Pancreas (tissue), 10 donors: ENCODE data around the gene LRMDA. TPM values are rescaled to one million over a fixed set of nuclear protein-coding genes. Genes with fewer than 3 reads are reported as not detected.

Experiments used
- ATAC-seq, 4 donors: fragments of 200-7000 bp; cut with Tn5 transposase; one replicate each; pipeline versions ENCODE4 v1.8.0 to v1.9.1; 2020; ENCODE audit warnings: mild to moderate bottlenecking in 4 of 4, moderate library complexity in 4 of 4
- DNase-seq, 6 donors: peaks; one replicate each; pipeline ENCODE4 v3.0.0-alpha.2; 2020
- FAIRE-seq: peaks from 2 replicates; lab custom pipeline; 2012; peaks lifted over from hg19 to GRCh38; lab: Jason Lieb, UNC
- H3K27ac ChIP-seq, 4 donors: fragments of 200-600 bp; sonication (generic); 1 replicate in 3 of 4; 2 replicates in 1 of 4; pipeline versions ENCODE4 v1.5.0 to v1.8.0; 2020
- H3K27me3 ChIP-seq, 4 donors: fragments of 200-600 bp; one replicate each; pipeline ENCODE4 v1.8.0; 2021
- H3K36me3 ChIP-seq, 3 donors: fragments of 200-600 bp; sonication (generic) in 1 of 3; one replicate each; pipeline versions ENCODE4 v1.5.0 to v1.8.0; 2020 to 2021
- H3K4me1 ChIP-seq, 3 donors: fragments of 200-600 bp; one replicate each; pipeline ENCODE4 v1.8.0; 2021
- H3K4me3 ChIP-seq, 4 donors: fragments of 200-600 bp; sonication (generic) in 2 of 4; one replicate each; pipeline versions ENCODE4 v1.5.0 to v1.8.0; 2020 to 2021
- H3K9me3 ChIP-seq, 4 donors: fragments of 200-600 bp; one replicate each; pipeline ENCODE4 v1.8.0; 2021
- CTCF ChIP-seq, 4 donors: fragments of 200-600 bp; sonication (generic) in 3 of 4; IDR thresholded peaks; one replicate each; pipeline versions ENCODE4 v1.5.0 to v1.8.0; 2021; ENCODE audit warnings: antibody characterized with exemption in 4 of 4
- WGBS, 2 donors: extraction: QIAGEN DNeasy Blood & Tissue Kit; methylation state at CpG; one replicate each; pipeline ENCODE4 v1.1.7; 2013; 5-methylcytosine and 5-hydroxymethylcytosine counted together
- intact Hi-C, 3 donors: fragments of 100-400 bp; cut with DNase I; formaldehyde crosslinking; loops; one replicate each; pipeline versions ENCODE4 v1.11.1 to v1.14.2; 2022
- polyA plus RNA-seq, 2 donors: library from polyadenylated mRNA; stranded (reverse); fragments of 200-250 nt; gene quantifications; one replicate each; pipeline ENCODE4 v1.2.3, GENCODE V29; 2013
- total RNA-seq, 6 donors: library from RNA; stranded (reverse); fragmentation: NEBNext Ultra II Directional in 4 of 6; extraction: Animal tissue kit (Norgen Biotek cat#: 25700) in 4 of 6; gene quantifications; one replicate each; pipeline versions ENCODE4 v1.2.1 to v1.2.4, GENCODE V29; 2021 to 2023
- donor health status: healthy with polysubstance abuse.
- donor health status: DM: no; HTN: no; CAD: no; lungs with moderate emphysema.
- donor health status: DM: no; HTN: no; CAD: no.
- donor health status: control.
- donor health status: control.
- donor health status: Bipolar disorder and iron deficiency.
- donor health status: DM: yes; HTN: yes; CAD: no.
- donor health status: DM: no; HTN: no; CAD: no.
- donor health status: DM: no; HTN: no; CAD: no.
- donor health status: DM: yes; HTN: yes; CAD: no.

LRMDA gene
- total and polyA plus RNA-seq, 8 donors: 4.6 to 21.2 (median 13.4) TPM

DNA sequence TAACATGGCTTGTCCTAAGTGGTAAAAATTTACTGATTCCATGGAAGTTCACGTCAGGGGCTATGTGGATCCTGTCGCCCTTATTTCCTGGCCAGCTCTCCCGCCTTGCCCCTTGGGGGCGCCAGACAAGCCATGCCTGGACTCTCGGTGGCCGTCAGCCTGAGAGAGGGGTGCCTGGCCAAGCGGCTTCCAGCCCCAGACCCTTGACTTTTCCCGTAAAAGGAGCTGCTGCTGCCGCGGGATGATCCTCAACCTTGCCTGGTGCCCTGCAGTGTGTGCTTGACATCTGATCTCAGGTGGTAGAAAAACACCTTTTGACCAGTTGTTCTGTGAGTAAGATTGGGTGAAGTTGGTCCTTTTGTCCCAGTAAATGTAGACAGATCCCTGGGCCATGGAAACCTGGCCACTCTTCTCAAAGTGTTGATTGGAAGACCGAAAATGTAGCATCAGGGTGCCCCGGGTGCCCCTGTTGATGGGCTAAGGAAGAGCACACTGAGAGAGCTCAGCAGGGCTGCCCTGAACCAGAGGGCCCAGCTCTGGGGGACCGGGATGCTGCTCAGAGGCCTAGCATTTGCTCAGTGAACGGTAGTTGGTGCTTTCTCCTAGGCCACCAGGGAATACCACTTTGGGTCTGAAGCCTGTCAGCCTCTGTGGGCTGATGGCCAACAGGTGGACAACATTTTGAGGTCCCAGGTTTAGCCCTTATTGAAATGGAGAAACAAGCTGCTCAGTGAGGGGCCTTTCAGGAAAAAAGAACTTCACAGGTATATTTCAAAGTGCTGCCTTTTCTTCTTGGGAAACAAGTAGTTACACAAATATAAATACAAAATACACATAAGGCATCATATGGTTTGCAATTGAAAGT lies 162.5 kb downstream of the LRMDA start:
- TF ChIP-seq CTCF (IDR thresholded peaks at IDR 0.05): no peak
- no peak for FAIRE-seq
- Histone ChIP-seq H3K4me3 (no peak overlapping the region), H3K27me3 (no peaks in the 10 kb centered on the region), H3K27ac (no peak overlapping the region), H3K9me3 (no peaks in the 10 kb centered on the region), H3K4me1 (peaks cover 0 to 8% (median 3%) of the 10 kb centered on the region in 3 donors), H3K36me3 (no peaks in the 10 kb centered on the region)
- DNase-seq: peak in 1 of 6 donors; percentile 22
- 83 to 87% methylated on average over 14 of the region's 14 CpGs for WGBS, 2 donors
- ATAC-seq: peak in 3 of 4 donors; percentile 27 to 37 (median 36)
- intact Hi-C loops: no loop called here

DNA sequence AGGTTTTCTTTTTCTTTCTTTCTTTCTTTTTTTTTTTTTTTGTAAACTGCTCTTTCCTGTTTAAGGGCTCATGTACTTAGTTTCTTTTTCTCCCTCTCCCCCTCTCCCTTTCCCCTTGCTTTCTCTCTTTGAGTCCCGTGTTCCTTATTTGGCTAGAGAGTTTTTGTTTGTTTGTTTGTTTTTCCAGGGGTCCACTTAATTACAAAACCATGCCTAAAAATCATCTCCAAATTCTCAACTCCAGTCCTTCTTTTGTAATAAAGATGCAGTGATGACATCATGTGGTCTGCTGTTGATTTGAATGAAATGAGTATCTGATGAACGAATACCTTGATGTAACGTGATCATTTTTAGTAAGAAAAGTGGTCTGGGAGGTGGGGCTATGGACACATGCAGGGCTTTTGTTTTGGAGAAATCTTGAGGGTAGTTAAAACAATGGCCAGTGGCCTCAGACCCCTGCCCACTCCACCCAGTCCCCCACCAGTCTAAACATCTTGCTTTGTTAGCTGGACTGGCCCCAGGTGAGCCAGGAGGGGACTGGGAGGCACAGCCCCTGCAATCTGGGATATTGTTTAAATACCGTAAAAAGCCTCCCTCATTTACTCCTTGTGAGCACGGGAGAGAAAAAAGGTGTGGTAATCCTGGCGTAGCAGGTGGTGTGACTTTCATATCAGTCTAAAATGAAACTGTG lies 165.7 kb downstream of the LRMDA start:
- H3K27ac ChIP-seq: no peak overlapping the region
- no peak overlapping the region for H3K4me3 ChIP-seq
- FAIRE-seq (no peak), DNase-seq (no peak), ATAC-seq (no peak)
- H3K9me3 ChIP-seq: no peaks in the 10 kb centered on the region
- no peaks in the 10 kb centered on the region for H3K27me3 ChIP-seq
- no peaks in the 10 kb centered on the region for H3K36me3 ChIP-seq
- 85 to 87% methylated on average over 6 of the region's 6 CpGs for WGBS, 2 donors
- H3K4me1 ChIP-seq: peaks cover 0 to 14% (median 3%) of the 10 kb centered on the region in 3 donors
- TF ChIP-seq CTCF (IDR thresholded peaks at IDR 0.05): no peak
- intact Hi-C loops: no loop called here

DNA sequence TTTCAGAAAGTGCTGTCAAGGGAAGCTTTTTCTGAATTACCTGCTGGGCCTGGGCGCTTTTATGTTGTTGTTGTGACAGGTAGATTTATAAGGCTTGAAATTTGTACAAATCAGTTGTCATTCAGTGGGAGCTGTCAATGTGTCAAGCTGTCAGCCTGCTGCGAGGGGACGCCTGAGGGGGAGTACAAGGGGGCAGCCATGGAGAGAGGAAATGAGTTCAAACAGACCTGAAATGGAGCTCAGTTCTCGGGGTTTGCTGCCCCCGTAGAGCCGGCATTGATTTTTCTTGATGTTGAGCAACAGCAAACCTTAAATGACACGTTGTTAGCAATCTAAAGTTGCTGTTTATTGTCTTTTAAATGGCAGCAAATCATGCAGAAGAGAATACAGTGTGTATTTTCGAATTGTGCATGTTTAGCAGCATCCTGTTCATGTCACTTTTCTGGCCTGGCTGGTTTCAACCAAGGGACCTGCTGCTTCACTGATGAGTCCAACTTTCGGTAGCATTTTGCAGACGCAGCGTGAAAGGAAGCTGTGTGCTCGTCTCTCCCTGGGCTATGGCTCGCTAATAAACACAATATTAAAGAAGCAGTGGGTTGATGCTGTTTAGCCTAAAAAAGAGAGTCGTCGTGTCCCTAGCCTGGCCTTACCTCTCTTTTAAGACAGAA lies 166.5 kb downstream of the LRMDA start:
- no peak overlapping the region for H3K4me3 ChIP-seq
- H3K4me1 ChIP-seq: peaks cover 0 to 10% (median 3%) of the 10 kb centered on the region in 3 donors
- TF ChIP-seq CTCF (IDR thresholded peaks at IDR 0.05): no peak
- DNase-seq: no peak
- no peak overlapping the region for H3K27ac ChIP-seq
- H3K9me3 ChIP-seq: no peaks in the 10 kb centered on the region
- FAIRE-seq: no peak
- H3K36me3 ChIP-seq: no peaks in the 10 kb centered on the region
- WGBS, 2 donors: 71 to 82% methylated on average over 15 of the region's 15 CpGs
- ATAC-seq: no peak
- intact Hi-C loops: no loop called here
- H3K27me3 ChIP-seq: no peaks in the 10 kb centered on the region

- no peak for FAIRE-seq
- TF ChIP-seq CTCF (IDR thresholded peaks at IDR 0.05): no peak
Measured at GRCh38 chr10:75598998-75599397, 167.6 kb downstream of the LRMDA start.

More at GRCh38 chr10:75598998-75599397, 167.6 kb downstream of the LRMDA start:
- H3K9me3 ChIP-seq: no peaks in the 10 kb centered on the region
- H3K4me3 ChIP-seq: no peak overlapping the region
- H3K36me3 ChIP-seq: no peaks in the 10 kb centered on the region
- 88 to 94% methylated on average over 5 of the region's 5 CpGs for WGBS, 2 donors
- DNase-seq: no peak
- no peaks in the 10 kb centered on the region for H3K27me3 ChIP-seq
- peak in 2 of 4 donors; percentile 67 to 72 for ATAC-seq
- H3K27ac ChIP-seq: no peak overlapping the region
- peaks cover 0 to 6% (median 3%) of the 10 kb centered on the region in 3 donors for H3K4me1 ChIP-seq
- intact Hi-C loops: no loop called here
